NT2/D1 (cell line): ENCODE data around the gene CXorf66.

Source experiments
- DNase-seq: peaks from one replicate; pipeline ENCODE4 v3.0.0-alpha.2; 2011; ENCODE audit warnings: low read depth, low spot score
- H3K27me3 ChIP-seq: 2 replicates; pipeline ENCODE4 v1.6.0; 2011; ENCODE audit warnings: mild to moderate bottlenecking; ENCODE audit not compliant: insufficient read length, insufficient read depth
- H3K36me3 ChIP-seq: 2 replicates; pipeline ENCODE4 v1.6.1; 2011; ENCODE audit warnings: mild to moderate bottlenecking, low read length, mixed read lengths; ENCODE audit not compliant: insufficient read depth, insufficient read length
- H3K4me1 ChIP-seq: 2 replicates; pipeline ENCODE4 v1.5.1; 2011; ENCODE audit not compliant: insufficient read depth, insufficient read length
- H3K4me3 ChIP-seq: 2 replicates; pipeline ENCODE4 v1.5.1; 2011; ENCODE audit warnings: low read depth; ENCODE audit not compliant: insufficient read length
- H3K9ac ChIP-seq: 2 replicates; pipeline ENCODE4 v1.6.0; 2011; ENCODE audit warnings: low read depth; ENCODE audit not compliant: insufficient read length
- H3K9me3 ChIP-seq: 2 replicates; pipeline ENCODE4 v1.5.1; 2011; ENCODE audit warnings: mild to moderate bottlenecking, low read length; ENCODE audit not compliant: insufficient read depth
- SUZ12 ChIP-seq: IDR thresholded peaks from 2 replicates; pipeline ENCODE4 v1.6.1; 2011; ENCODE audit not compliant: insufficient read length, insufficient read depth; ENCODE audit errors: extremely low read depth
- YY1 ChIP-seq: IDR thresholded peaks from 2 replicates; pipeline ENCODE4 v1.6.1; 2011; ENCODE audit not compliant: insufficient read length, insufficient read depth
- ZNF274 ChIP-seq: IDR thresholded peaks from 2 replicates; pipeline ENCODE4 v1.6.1; 2011; ENCODE audit warnings: mild to moderate bottlenecking, low read depth, low read length

CXorf66 gene

DNA sequence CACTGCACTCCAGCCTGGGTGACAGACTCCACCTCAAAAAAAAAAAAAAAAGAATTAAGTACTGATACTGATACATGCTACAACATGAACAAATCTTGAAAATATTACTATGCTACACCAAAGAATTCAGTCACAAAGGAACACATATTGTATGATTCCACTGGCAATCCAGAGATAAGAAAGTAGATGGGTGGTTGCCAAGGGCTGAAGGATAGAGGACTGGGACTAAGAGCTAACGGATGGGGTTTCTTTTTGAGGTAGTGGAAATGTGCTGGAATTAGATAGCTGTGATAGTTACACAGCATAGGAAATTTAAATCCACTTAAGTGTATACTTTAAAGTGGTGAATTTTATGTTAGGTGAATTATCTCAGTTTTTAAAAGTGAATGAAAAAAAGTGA, 45.0 kb downstream of the CXorf66 start:
- no peak overlapping the region for H3K9ac ChIP-seq
- no peaks in the 10 kb centered on the region for H3K9me3 ChIP-seq
- H3K4me3 ChIP-seq, result no peak overlapping the region
- H3K27me3 ChIP-seq, result no peaks in the 10 kb centered on the region
- no peak for TF ChIP-seq ZNF274
- TF ChIP-seq SUZ12, result no peak
- no peak for TF ChIP-seq YY1
- no peak for DNase-seq
- H3K4me1 ChIP-seq, result no peaks in the 10 kb centered on the region
- H3K36me3 ChIP-seq, result no peaks in the 10 kb centered on the region

GRCh38 chrX:139914421-139914820, 50.9 kb downstream of the CXorf66 start:
- H3K4me1 ChIP-seq, result no peaks in the 10 kb centered on the region
- no peak overlapping the region for H3K4me3 ChIP-seq
- H3K27me3 ChIP-seq, result no peaks in the 10 kb centered on the region
- no peak for DNase-seq
- no peaks in the 10 kb centered on the region for H3K9me3 ChIP-seq
- no peak overlapping the region for H3K9ac ChIP-seq
- no peaks in the 10 kb centered on the region for H3K36me3 ChIP-seq
- TF ChIP-seq YY1, result no peak
- no peak for TF ChIP-seq SUZ12

DNA sequence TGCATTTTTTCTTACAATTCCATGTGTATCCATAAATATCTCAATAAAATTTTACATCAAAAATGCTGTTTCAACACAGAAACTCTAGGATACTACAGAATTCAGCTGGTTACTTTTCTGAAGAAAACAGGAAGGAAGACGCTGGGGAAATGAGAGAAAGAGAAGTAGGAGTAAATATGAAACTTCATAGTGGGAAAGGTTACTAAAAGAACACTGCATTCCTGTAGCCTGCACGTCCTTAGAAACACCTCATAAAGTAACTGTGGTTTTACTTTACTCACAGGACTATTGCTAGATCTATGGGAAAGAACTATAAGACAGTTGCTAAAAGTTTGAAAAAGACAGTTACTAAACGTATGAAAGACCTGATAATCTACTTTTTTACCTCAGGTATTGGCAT, 55.6 kb downstream of the CXorf66 start:
- Histone ChIP-seq H3K9ac (no peak overlapping the region), H3K4me1 (no peaks in the 10 kb centered on the region), H3K27me3 (no peaks in the 10 kb centered on the region), H3K36me3 (no peaks in the 10 kb centered on the region), H3K4me3 (no peak overlapping the region), H3K9me3 (no peaks in the 10 kb centered on the region)
- no peak for DNase-seq
- TF ChIP-seq SUZ12 (no peak), ZNF274 (no peak), YY1 (no peak)

- H3K27me3 ChIP-seq, result no peaks in the 10 kb centered on the region
- no peak for DNase-seq
- H3K36me3 ChIP-seq, result no peaks in the 10 kb centered on the region
- TF ChIP-seq YY1, result no peak
- TF ChIP-seq SUZ12, result no peak
- TF ChIP-seq ZNF274, result no peak
- H3K4me3 ChIP-seq, result no peak overlapping the region
- H3K4me1 ChIP-seq, result no peaks in the 10 kb centered on the region
- H3K9ac ChIP-seq, result no peak overlapping the region
- no peaks in the 10 kb centered on the region for H3K9me3 ChIP-seq
Observed at GRCh38 chrX:139907078-139907477, 58.2 kb downstream of the CXorf66 start.

DNA sequence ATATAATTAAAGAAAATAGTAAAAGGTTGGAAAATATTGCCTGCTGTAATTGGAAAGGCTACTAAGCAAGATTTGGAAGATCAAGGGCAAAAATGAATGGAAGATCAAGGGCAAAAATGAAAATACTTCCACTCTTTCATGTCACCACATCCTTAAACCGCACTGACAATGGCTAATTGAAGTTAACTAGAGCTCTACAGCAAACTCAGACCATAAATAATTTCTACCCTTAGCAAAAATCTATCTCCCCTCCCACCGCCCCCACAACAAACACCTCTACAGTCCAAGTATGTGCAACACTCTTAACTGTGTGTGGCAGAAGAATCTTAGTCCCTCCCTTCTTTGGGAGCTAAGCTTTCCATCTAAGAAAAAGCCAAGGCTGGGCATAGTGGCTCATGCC, 59.6 kb downstream of the CXorf66 start:
- TF ChIP-seq YY1 (no peak), SUZ12 (no peak), ZNF274 (no peak)
- Histone ChIP-seq H3K4me3 (no peak overlapping the region), H3K36me3 (no peaks in the 10 kb centered on the region), H3K4me1 (no peaks in the 10 kb centered on the region), H3K9me3 (no peaks in the 10 kb centered on the region), H3K27me3 (no peaks in the 10 kb centered on the region), H3K9ac (no peak overlapping the region)
- DNase-seq, result no peak
